Hippocampal formation (tissue), 2 donors: Measurements from ENCODE around the gene ILF3.
"Not testable (repeated sequence)": the region's sequence is repeated elsewhere in the genome, so short reads cannot be mapped to it uniquely, and the experiment has no call there.

Experiments used
- DNase-seq, 2 donors: peaks; one replicate each; lab custom pipeline; 2025; lab: John Stamatoyannopoulos, UW

Gene ILF3

DNA sequence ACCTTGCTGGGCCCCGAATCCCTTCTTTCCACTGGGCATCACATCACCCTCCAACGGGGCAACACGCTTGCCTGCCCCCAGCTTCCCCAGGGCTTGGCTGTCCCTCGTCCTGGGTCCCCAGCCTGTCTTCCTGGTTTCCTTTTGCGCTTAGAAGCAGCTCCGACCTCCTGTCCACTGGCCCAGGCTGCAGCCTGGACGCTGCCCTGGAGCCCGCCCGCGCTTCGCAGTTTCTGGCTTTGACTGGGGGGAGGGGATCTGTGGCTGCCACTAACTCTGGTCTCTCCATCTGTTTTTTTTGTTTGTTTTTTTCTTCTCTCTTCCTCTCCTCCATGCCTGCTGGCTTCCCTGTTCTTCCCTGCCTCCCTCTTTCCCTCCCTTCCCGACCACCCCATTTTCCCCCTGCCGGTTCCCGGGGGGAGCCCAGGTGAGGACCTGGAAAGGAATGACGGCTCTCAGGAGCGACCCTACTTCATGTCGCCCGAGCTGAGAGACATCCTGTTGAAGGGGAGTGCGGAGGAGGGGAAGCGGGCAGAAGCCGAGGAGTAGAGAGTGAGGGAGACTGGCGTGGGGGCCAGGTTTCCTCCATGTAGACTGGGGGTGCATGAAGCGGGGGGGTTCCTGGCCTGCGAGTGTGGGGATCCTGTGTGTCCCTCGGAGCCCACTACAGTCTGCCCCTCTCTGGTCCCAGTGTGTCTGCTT is 11.5 kb upstream of the ILF3 start:
- DNase-seq, result peak in 1 of 2 donors; percentile 13

- DNase-seq, result no peak
These were observed 10.8 kb upstream of the ILF3 start for GRCh38 chr19:10643172-10643967.

- DNase-seq, result no peak
These were observed 10.2 kb upstream of the ILF3 start for GRCh38 chr19:10643968-10644259.

DNA sequence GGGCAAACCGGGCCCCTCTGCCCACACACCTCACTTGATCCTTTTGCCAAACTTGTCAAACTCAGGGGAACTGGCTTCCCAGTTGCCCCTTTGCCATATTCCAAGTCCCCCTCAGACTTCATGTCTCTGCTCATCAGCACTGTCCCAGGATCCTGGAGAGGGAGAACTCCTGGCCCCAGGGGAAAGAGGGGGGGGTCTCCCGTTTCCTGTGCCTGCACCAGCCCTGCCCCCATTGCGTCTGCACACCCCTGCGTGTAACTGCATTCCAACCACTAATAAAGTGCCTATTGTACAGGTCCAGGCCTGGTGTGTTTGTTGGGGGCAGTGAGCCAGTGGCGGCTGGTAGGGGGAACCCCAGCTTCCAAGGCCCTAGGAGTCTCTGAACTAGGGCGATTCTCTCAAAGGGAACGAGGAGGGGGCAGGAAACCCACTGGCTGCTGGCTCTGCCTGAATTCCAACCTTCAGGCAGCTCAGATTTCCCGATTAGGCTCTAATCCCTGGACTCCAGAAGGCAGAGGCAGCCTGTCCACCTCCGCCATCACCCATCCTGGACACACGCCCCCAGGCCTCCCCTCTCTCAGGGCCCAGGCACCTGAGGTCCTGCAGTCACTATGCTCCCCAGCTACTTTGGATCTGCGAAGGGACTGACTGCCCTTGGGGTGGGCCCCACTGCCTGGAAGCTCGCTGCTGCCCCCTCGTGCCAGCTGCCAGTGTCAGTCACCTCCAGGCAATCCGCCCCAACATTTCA is 9.7 kb upstream of the ILF3 start:
- DNase-seq, result peak; percentile 59 to 76

- DNase-seq, result no peak
These were observed 7.5 kb upstream of the ILF3 start for GRCh38 chr19:10646456-10647159.

DNA sequence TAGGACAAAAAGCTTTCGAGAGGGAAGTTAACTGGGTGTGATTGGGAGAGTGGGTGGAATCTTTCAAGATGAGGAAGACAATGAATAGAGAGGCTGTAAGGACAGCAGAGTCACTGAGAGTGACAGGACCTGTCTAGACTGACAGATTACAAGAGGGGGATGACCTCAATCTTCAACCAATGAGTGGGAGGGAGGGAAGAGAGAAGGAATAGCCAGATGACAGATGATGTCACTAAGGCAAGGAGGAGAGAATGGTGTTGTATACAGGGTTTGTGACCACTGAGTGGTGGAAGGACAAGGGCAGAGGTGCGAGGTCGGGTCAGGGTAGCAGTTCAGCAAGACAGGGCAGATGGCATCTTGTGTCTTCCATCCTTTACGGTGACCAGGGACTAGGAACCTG is 5.8 kb upstream of the ILF3 start:
- DNase-seq, result no peak

DNA sequence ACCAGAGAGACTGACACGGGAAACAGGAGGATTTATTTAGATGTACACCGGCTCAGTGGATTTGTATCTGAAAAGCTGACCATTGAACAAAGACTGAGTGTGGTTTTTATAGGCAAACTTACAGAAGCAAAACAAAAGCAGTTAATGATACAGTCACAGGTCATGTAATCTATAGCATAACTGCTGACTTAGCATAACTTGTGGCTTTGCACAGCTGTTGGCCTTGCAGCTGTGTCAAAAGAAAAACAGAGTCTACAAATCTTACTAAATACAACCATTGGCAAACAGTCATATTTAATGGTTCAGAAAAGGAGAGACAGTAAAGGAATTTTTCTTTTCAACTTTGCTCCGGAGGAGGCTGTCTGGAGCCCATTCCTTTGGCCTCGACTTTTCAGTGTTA is 2.3 kb upstream of the ILF3 start:
- no peak for DNase-seq

GRCh38 chr19:10653482-10653731 is 739 bp upstream of the ILF3 start:
- DNase-seq, result no peak

GRCh38 chr19:10654610-10655456 is 687 bp downstream of the ILF3 start:
- DNase-seq, result no peak

DNA sequence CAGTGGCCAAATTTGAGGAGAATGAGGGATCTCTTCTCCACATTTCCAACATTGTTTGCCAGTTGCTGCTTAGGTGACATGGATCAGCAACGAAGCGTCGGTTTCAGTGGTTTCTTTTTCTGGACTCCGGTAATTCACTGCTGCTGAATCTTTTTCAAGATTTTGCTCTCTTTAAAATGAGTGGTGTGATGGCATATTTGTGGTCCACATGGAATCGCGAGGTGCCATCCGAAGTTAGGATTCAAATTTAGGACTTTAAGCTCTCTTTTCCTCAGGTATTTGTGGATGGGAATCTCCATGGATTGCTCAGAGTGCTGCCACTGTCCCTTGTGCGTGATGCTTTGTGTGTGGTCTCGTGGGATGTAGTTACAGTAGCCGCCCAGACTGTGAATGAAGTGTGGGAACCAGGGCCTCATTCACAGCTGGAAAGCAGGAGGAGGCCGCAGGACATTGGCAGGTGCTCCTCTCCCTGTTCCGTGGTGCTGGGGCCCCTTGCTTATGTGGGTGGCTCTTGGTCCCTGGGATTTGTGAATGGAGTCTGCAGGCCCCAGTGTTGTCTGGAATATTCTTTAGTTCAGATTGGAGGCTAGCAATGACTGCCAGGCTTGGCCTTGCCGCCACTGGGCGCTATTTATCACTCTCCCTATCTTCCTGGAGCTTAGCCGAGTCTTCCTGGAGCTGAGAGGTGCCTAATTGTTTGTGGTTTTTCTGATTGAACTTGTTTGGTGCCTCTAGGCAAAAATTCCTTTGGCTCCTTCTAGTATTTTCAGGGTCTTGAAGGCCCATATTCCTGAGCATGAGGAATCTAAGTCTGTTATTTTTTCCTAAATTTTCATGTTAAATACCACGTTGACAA is 1.5 kb downstream of the ILF3 start:
- no peak for DNase-seq

- no peak for DNase-seq
These were observed 6.2 kb downstream of the ILF3 start for GRCh38 chr19:10660346-10660745.

- DNase-seq, result no peak
These were observed 7.8 kb downstream of the ILF3 start for GRCh38 chr19:10661946-10662345.

DNA sequence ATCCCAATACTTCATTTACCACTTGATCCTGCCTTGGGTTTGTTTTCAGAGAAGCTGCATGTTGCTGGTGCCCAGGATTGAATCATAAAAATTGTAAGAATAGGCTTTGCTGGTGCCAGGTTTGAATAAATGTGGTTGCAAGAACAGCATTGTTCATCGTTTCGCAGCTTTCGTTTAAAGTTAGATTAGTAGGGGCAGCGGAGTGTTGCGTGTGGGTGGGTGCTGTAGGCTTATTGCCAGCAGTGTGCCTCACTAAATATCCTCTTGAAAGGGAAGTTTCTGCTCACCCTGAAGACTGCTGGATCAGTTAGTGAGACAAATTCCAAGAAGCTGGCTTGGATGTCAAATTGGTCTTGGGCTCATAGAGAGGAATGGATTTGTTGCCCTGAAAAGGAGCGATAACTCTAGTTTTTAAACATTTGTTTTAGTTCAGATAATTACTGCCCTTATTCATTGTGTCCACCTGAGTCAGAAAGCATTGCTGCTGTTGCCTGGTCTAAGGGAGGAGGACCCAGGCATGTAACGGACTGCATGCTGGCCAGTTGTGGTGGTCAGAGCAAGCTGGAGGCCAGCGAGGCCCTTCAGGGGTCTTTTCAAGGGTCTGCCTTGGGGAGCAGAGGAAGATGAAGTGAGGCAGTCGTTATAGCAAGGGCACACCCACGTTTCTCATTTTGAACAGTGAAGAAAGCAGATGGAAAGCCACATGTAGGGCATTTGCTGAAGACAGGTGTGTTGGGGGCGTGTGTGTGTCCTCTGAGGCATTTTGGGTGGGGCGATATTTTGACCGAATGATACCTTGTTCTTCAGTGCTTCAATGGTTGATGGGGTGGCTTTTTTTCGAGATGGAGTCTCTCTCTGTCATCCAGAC is 8.5 kb downstream of the ILF3 start:
- DNase-seq, result peak in 1 of 2 donors; percentile 37

GRCh38 chr19:10663252-10663563 is 9.1 kb downstream of the ILF3 start:
- not testable (repeated sequence) for DNase-seq

DNA sequence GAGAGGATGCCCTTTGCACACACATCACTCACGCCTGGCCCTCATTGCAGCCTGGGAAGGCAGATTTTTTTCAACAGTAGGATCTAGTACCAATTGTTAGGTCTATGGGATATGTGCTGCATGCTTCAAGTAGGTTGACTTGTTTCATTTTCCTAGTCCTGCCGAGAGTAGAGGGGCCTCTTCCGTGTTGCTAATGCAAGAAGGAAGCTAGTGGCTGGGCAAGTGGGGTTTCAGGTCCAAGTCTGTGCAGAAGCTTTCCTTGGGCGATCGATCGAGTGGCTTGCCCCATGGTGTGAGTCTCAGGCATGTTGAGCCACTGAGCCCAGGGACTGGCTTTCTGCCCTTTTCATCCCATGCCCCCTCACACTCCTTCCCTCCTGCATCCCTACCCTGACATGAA is 13.7 kb downstream of the ILF3 start:
- no peak for DNase-seq

- DNase-seq, result no peak
These were observed 15.1 kb downstream of the ILF3 start for GRCh38 chr19:10669246-10669645.

GRCh38 chr19:10670182-10670581 is 16.0 kb downstream of the ILF3 start:
- DNase-seq, result no peak

- DNase-seq, result no peak
These were observed 17.0 kb downstream of the ILF3 start for GRCh38 chr19:10670876-10671804.

DNA sequence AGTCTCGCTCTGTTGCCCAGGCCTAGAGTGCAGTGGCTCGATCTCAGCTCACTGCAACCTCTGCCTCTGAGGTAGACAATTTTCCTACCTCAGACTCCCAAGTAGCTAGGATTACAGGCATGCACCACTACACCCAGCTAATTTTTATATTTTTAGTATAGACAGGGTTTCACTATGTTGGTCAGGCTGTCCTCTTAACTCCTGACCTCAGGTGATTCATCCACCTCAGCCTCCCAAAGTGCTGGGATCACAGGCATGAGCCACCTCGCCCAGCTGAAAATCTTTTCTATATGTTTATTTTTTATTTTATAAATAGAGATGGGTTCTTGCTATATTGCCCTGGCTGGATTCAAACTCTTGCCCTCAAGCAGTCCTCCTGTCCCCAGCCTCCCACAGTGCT is 17.8 kb downstream of the ILF3 start:
- not testable (repeated sequence) for DNase-seq
